ENCODE data around the gene CAPZB.

The CAPZB gene

DNA sequence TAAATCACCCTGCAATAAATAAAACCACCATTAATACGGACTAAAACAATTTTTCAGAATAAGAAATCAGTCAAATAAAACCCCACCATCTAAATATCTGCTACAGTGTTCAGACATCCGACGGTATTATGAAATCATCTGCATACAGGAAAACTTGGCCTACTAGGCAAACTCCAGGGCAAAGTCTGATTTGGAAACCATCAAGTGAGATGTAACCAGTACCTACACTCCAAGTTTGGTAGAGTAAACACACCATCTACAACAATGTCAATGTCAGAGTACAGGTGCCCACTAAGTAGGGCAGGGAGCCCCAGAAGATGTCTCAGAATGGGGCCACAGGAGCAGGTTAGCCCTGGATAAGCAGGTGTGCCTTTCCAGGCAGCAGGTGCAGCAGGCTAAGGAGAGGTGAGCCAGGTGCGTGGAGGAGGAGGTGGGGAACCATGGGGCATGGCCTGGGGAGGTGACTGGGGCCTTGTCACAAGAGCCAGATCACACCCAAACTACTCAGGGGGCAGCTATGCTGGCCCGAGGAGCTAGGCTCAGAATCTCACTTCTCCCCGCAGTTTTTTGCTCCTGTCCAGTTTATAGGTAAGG lies 59.6 kb downstream of the CAPZB start:
- H3K27ac ChIP-seq (ENCODE audit: low read depth, low read length, severe bottlenecking), result no peak overlapping the region
- H3K4me3 ChIP-seq (ENCODE audit: extremely low read depth, insufficient read depth, low read length, poor library complexity, severe bottlenecking), result no peak overlapping the region
- H3K9me3 ChIP-seq (ENCODE audit: control insufficient read depth, low read length), result no peaks in the 10 kb centered on the region
- WGBS, 2 experiments (ENCODE audit: insufficient coverage in 2 of 2), result 96 to 100% methylated on average over 4 to 5 of the region's 6 CpGs
- H3K36me3 ChIP-seq (ENCODE audit: control insufficient read depth, insufficient read depth, low read length), result peaks cover 12% of the 10 kb centered on the region
- H3K4me1 ChIP-seq (ENCODE audit: control insufficient read depth, insufficient read depth, low read length, poor library complexity, severe bottlenecking), result peaks cover 39% of the 10 kb centered on the region

DNA sequence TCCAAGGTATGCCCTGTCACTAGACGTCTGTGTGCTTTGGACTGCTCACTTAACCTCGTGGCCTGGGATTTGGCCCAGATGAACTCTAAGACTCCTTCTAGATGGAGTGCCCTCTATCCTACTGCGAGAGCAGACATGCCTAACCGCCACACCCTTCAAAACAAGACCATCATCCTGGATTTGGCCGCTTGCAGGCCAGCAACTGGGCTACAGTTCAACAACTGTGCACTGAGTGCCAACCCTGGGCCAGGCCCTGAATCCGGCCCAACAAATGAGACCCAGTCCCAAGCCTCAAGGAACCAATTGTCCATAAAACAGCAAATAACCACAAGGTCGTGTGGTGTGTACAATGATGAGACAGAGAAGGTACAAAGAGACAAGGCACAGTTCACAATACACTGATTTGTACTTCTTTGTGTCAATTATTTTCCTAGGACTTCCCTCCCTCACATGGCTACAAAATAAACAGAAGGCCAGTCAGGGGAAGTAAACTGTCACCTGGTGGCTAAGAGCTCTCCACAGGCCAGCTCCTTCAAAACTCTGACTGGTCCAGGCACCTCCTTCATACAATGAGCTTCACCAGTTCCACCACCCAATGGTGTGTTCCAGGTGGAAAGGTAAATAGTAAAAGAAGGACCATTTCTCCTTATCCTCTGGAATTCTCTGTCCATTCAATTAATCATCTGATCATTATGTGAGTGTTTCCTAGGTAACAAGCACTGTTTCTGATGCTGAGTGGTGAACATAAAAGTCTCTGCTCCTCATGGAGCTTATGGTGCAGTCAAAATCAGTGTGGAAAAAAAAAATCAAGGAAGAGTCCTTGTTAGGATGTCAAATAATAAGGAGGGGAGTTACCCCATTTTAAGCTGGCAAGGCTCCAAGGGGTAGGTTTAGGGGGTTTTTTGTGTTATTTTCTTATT lies 60.4 kb downstream of the CAPZB start:
- H3K36me3 ChIP-seq (ENCODE audit: control insufficient read depth, insufficient read depth, low read length), result peaks cover 15% of the 10 kb centered on the region
- H3K9me3 ChIP-seq (ENCODE audit: control insufficient read depth, low read length), result no peaks in the 10 kb centered on the region
- no peak overlapping the region for H3K4me3 ChIP-seq (ENCODE audit: extremely low read depth, insufficient read depth, low read length, poor library complexity, severe bottlenecking)
- WGBS, 2 experiments (ENCODE audit: insufficient coverage in 2 of 2), result 92% methylated on average over 5 of the region's 7 CpGs
- no peak overlapping the region for H3K27ac ChIP-seq (ENCODE audit: low read depth, low read length, severe bottlenecking)
- H3K4me1 ChIP-seq (ENCODE audit: control insufficient read depth, insufficient read depth, low read length, poor library complexity, severe bottlenecking), result peaks cover 31% of the 10 kb centered on the region

DNA sequence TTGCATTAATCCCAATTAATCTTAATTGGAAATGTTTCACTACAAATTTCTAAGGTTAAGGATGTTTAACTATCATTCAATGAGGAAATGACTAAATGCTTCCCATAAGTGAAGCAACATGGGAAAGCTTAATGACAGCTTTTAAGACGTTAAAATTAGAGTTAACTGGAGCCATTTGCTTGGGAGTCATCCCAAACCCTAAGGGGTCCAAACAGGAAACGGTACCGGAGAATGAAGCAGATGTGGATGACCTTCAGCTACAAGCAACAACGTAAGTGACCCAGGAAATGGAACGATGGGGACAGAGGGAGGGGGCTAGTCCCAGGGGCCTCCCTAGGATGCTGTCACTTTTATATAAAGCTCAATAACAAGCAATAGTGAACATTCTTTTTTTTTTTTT lies 62.2 kb downstream of the CAPZB start:
- peaks cover 33% of the 10 kb centered on the region for H3K36me3 ChIP-seq (ENCODE audit: control insufficient read depth, insufficient read depth, low read length)
- H3K9me3 ChIP-seq (ENCODE audit: control insufficient read depth, low read length), result no peaks in the 10 kb centered on the region
- H3K4me3 ChIP-seq (ENCODE audit: extremely low read depth, insufficient read depth, low read length, poor library complexity, severe bottlenecking), result no peak overlapping the region
- 72 to 81% methylated on average over 3 to 4 of the region's 5 CpGs for WGBS, 2 experiments (ENCODE audit: insufficient coverage in 2 of 2)
- no peak overlapping the region for H3K27ac ChIP-seq (ENCODE audit: low read depth, low read length, severe bottlenecking)
- H3K4me1 ChIP-seq (ENCODE audit: control insufficient read depth, insufficient read depth, low read length, poor library complexity, severe bottlenecking), result peaks cover 16% of the 10 kb centered on the region

DNA sequence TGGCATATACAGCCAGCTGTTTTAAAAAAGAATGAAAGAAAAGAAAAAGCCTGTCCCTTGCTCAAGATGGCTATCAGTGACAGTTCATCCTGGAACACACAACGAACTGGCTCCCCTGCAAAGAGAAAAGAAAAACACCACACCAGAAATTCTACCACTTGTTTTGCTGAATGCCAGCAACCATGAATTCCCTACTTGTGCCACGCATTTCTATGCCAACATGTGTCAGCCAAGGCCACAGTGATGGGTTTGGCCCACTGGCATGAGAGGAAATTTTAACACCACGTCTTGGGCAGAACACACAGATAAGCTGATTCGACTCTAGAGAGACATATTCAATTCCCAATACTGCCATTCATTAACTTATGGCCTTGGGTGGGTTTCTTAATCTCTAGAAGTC lies 64.0 kb downstream of the CAPZB start:
- H3K4me1 ChIP-seq (ENCODE audit: control insufficient read depth, insufficient read depth, low read length, poor library complexity, severe bottlenecking), result peaks cover 3% of the 10 kb centered on the region
- H3K4me3 ChIP-seq (ENCODE audit: extremely low read depth, insufficient read depth, low read length, poor library complexity, severe bottlenecking), result no peak overlapping the region
- peaks cover 47% of the 10 kb centered on the region for H3K36me3 ChIP-seq (ENCODE audit: control insufficient read depth, insufficient read depth, low read length)
- no peaks in the 10 kb centered on the region for H3K9me3 ChIP-seq (ENCODE audit: control insufficient read depth, low read length)
- 92 to 100% methylated on average over 1 to 2 of the region's 4 CpGs for WGBS, 2 experiments (ENCODE audit: insufficient coverage in 2 of 2)
- H3K27ac ChIP-seq (ENCODE audit: low read depth, low read length, severe bottlenecking), result no peak overlapping the region

DNA sequence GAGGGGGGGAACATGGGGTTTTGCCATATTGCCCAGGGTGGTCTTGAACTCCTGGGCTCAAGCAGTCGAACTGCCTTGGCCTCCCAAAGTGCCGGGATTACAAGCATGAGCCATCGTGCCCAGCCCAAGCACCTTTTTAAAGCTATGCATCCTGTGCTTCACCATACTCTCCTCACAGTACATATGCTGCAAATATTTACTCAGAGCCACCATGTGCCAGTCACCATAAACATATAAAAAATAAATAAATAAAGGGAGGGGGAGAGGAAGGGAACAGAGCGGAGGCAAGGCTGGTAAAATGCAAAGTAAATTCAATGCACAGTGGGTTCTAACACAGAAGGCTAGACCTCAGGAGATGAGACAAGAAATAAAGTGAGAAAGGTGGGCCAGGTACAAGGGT lies 64.7 kb downstream of the CAPZB start:
- H3K27ac ChIP-seq (ENCODE audit: low read depth, low read length, severe bottlenecking), result no peak overlapping the region
- WGBS, 2 experiments (ENCODE audit: insufficient coverage in 2 of 2), result 100% methylated on average over 4 of the region's 4 CpGs; no CpG with 5 or more reads in 1 of the 2 experiments

DNA sequence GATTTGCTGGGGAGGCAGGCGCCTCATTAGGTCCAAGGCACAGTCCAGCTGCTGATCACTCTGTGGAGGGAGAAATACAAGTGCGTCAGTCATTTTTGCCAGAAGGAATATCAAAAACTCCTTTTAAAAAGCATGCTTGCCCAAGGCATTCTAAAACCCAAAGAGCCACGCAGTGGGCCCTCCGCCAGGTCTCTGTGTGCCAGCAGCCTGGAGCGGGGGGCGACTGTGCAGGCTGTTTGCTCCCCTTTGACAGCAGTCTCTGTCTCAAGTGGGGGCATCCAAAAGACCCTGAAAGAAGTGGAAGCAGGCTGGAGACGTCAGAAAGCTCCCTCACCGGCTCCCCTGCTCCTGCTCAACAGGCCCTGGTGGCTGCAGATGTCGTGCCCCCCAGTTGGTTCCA lies 65.6 kb downstream of the CAPZB start:
- Histone ChIP-seq H3K36me3 (ENCODE audit: control insufficient read depth, insufficient read depth, low read length) (peaks cover 58% of the 10 kb centered on the region), H3K4me1 (ENCODE audit: control insufficient read depth, insufficient read depth, low read length, poor library complexity, severe bottlenecking) (no peaks in the 10 kb centered on the region), H3K27ac (ENCODE audit: low read depth, low read length, severe bottlenecking) (no peak overlapping the region), H3K9me3 (ENCODE audit: control insufficient read depth, low read length) (no peaks in the 10 kb centered on the region), H3K4me3 (ENCODE audit: extremely low read depth, insufficient read depth, low read length, poor library complexity, severe bottlenecking) (no peak overlapping the region)
- WGBS, 2 experiments (ENCODE audit: insufficient coverage in 2 of 2), result 97 to 98% methylated on average over 8 to 9 of the region's 9 CpGs

More for the DNA sequence above, 64.7 kb downstream of the CAPZB start:
- Histone ChIP-seq H3K4me1 (ENCODE audit: control insufficient read depth, insufficient read depth, low read length, poor library complexity, severe bottlenecking) (no peaks in the 10 kb centered on the region), H3K36me3 (ENCODE audit: control insufficient read depth, insufficient read depth, low read length) (peaks cover 55% of the 10 kb centered on the region), H3K9me3 (ENCODE audit: control insufficient read depth, low read length) (no peaks in the 10 kb centered on the region), H3K4me3 (ENCODE audit: extremely low read depth, insufficient read depth, low read length, poor library complexity, severe bottlenecking) (no peak overlapping the region)

DNA sequence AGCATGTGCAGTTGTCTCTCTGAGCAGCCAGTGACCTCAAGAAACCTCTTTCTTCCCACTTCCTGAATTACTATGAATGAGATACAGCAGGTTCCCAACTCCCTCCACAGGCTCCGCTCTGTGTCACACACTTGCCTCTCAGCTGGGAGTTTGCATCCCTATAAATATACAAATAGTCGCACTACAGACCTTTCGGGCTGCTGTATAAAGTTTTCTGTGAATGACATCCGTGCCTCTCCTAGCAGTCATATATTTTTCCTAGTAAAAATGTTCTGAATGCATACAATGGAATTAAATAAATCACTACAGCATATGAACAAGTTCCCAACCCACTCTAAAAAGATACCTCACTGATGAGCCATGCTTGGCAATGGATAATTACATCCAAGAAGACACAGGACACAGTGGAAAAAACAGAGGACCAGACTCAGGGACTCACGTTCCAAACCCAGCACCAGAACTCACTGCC lies 66.8 kb downstream of the CAPZB start:
- H3K27ac ChIP-seq (ENCODE audit: low read depth, low read length, severe bottlenecking), result no peak overlapping the region
- H3K36me3 ChIP-seq (ENCODE audit: control insufficient read depth, insufficient read depth, low read length), result peaks cover 64% of the 10 kb centered on the region
- H3K4me1 ChIP-seq (ENCODE audit: control insufficient read depth, insufficient read depth, low read length, poor library complexity, severe bottlenecking), result no peaks in the 10 kb centered on the region
- 85 to 86% methylated on average over 1 to 2 of the region's 5 CpGs for WGBS, 2 experiments (ENCODE audit: insufficient coverage in 2 of 2)
- no peaks in the 10 kb centered on the region for H3K9me3 ChIP-seq (ENCODE audit: control insufficient read depth, low read length)
- no peak overlapping the region for H3K4me3 ChIP-seq (ENCODE audit: extremely low read depth, insufficient read depth, low read length, poor library complexity, severe bottlenecking)

DNA sequence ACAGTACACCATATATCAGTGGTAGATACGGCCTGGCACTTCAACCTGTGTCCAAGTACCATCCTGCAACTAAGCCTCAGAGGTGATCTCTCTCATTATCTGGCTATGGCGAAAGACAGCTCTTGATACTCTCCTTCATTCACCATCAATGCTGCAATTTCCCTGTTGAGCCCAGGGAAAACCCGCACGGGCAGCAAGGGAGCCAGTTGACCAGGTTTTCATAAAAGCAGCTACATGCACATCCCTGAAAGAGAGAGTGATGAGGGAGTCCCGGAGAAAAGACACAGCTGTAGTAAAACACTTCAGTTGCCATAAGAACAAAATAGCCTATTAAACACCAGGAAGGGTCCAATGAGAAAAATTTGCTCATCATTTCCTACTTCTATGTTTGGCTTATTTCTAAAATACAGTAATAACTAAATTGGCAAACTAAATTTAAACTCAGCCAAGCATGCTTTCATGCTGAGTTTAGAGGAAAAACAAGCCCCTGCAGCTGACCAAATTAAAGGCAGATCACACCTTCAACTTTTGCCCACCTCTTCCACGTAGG lies 68.3 kb downstream of the CAPZB start:
- Histone ChIP-seq H3K9me3 (ENCODE audit: control insufficient read depth, low read length) (no peaks in the 10 kb centered on the region), H3K4me3 (ENCODE audit: extremely low read depth, insufficient read depth, low read length, poor library complexity, severe bottlenecking) (no peak overlapping the region), H3K36me3 (ENCODE audit: control insufficient read depth, insufficient read depth, low read length) (peaks cover 76% of the 10 kb centered on the region), H3K4me1 (ENCODE audit: control insufficient read depth, insufficient read depth, low read length, poor library complexity, severe bottlenecking) (no peaks in the 10 kb centered on the region), H3K27ac (ENCODE audit: low read depth, low read length, severe bottlenecking) (no peak overlapping the region)
- 87 to 100% methylated on average over 1 to 4 of the region's 6 CpGs for WGBS, 2 experiments (ENCODE audit: insufficient coverage in 2 of 2)

DNA sequence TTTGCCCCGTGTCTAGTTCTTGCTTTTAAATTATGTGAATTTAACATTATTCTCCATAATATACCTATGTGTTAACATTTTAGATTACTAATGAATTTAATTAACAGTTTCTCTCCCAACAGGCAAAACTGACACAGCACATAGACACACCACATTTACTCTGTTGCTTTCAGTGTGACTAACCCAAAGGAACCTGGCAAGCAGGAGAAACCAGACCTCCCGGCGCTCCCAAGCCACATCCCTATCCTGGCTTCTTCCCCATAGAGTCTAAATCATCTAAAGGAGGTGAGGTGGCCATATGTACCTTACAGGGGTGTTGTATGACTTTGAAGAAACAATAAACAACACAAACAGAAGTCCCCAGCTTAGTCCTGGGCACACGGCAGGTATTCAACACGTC lies 69.2 kb downstream of the CAPZB start:
- no CpG with 5 or more reads among the region's 5 CpGs for WGBS, 2 experiments (ENCODE audit: insufficient coverage in 2 of 2)
- Histone ChIP-seq H3K4me1 (ENCODE audit: control insufficient read depth, insufficient read depth, low read length, poor library complexity, severe bottlenecking) (no peaks in the 10 kb centered on the region), H3K9me3 (ENCODE audit: control insufficient read depth, low read length) (no peaks in the 10 kb centered on the region), H3K4me3 (ENCODE audit: extremely low read depth, insufficient read depth, low read length, poor library complexity, severe bottlenecking) (no peak overlapping the region), H3K27ac (ENCODE audit: low read depth, low read length, severe bottlenecking) (no peak overlapping the region), H3K36me3 (ENCODE audit: control insufficient read depth, insufficient read depth, low read length) (peaks cover 84% of the 10 kb centered on the region)

DNA sequence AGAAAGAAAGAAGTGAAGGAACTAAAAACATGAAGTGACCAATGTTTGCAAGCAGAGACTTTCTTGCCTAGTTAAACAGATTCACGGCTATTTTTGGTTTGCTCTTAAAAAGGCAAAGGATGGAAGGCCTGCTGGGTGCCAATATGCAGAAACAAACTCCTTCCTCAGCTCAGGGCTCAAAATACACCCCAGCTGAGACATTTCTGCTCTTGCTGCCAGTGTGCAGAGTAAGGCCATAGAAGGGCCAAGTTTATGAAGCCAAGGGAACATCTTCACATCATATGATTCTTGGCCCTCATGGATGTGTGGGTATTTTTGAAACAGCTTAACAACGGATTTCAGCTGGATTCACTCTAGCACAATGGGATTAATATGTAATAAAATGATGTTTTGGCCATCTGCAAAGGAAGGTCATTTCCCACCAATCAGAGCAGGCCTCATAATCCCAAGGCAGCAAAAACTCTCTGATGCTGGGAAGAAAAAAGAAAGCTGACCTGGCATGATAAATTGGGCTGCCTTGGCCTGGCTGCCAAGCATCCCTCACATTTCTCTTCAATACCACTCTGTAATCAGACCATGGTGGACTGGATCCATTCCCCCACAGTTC lies 70.7 kb downstream of the CAPZB start:
- WGBS, 2 experiments (ENCODE audit: insufficient coverage in 2 of 2), result 100% methylated on average over 1 of the region's 2 CpGs; no CpG with 5 or more reads in 1 of the 2 experiments
- no peak overlapping the region for H3K4me3 ChIP-seq (ENCODE audit: extremely low read depth, insufficient read depth, low read length, poor library complexity, severe bottlenecking)
- peaks cover 92% of the 10 kb centered on the region for H3K36me3 ChIP-seq (ENCODE audit: control insufficient read depth, insufficient read depth, low read length)

More for the DNA sequence above, 70.7 kb downstream of the CAPZB start:
- Histone ChIP-seq H3K4me1 (ENCODE audit: control insufficient read depth, insufficient read depth, low read length, poor library complexity, severe bottlenecking) (no peaks in the 10 kb centered on the region), H3K27ac (ENCODE audit: low read depth, low read length, severe bottlenecking) (no peak overlapping the region), H3K9me3 (ENCODE audit: control insufficient read depth, low read length) (no peaks in the 10 kb centered on the region)

Measured in mesodermal cell (in vitro differentiated cells).